PC-3 (cell line): ENCODE results near the gene FUT1.
"Not testable (repeated sequence)": the region's sequence is repeated elsewhere in the genome, so short reads cannot be mapped to it uniquely, and the experiment has no call there.

Experiments used
- CTCF ChIP-seq: fragments of 300-600 bp; sonication (generic); conservative IDR thresholded peaks from 2 replicates; pipeline ENCODE4 v1.5.1; 2017; ENCODE audit warnings: antibody characterized with exemption, low read depth, mild to moderate bottlenecking, low read length
- EZH2 ChIP-seq: fragments of 300-600 bp; sonication (generic); IDR thresholded peaks from one replicate; pipeline ENCODE4 v1.6.1; 2017; ENCODE audit warnings: antibody characterized with exemption, mild to moderate bottlenecking, low read length; ENCODE audit not compliant: unreplicated experiment

- not testable (repeated sequence) for TF ChIP-seq CTCF, EZH2
These were observed 13.4 kb upstream of the FUT1 start for GRCh38 chr19:48765816-48766215.
